ENCODE data around the gene TMCO6.

GRCh38 chr5:140602147-140602546, 37.1 kb upstream of the TMCO6 start:
- TF ChIP-seq CTCF (IDR thresholded peaks at IDR 0.05; ENCODE audit: insufficient read depth, low read length, poor library complexity, severe bottlenecking) (no peak), EZH2phosphoT487 (conservative IDR thresholded peaks at IDR 0.05; ENCODE audit: low read length) (no peak)
